Stomach (tissue), 9 donors: ENCODE results near the gene SEPTIN5. TPM values are rescaled to one million over a fixed set of nuclear protein-coding genes. Genes with fewer than 3 reads are reported as not detected.

Experiments
- DNase-seq, 2 donors: peaks; one replicate each; pipeline versions ENCODE4 v3.0.0 to v3.0.0-alpha.2; 2013 to 2019
- H3K27ac ChIP-seq, 5 donors: fragments of 200-600 bp in 4 of 5; sonication (generic) in 4 of 5; one replicate each; pipeline ENCODE4 v1.5.1; 2013 to 2019; ENCODE audit warnings: mild to moderate bottlenecking in 1 of 5, moderate library complexity in 1 of 5
- H3K27me3 ChIP-seq, 3 donors: fragments of 200-600 bp; sonication (generic); one replicate each; pipeline ENCODE4 v1.5.1; 2017 to 2019; ENCODE audit warnings: mixed run types in 1 of 3
- H3K36me3 ChIP-seq, 4 donors: fragments of 200-600 bp; sonication (generic); 1 replicate in 3 of 4; 2 replicates in 1 of 4; pipeline ENCODE4 v1.5.1; 2016 to 2019
- H3K4me1 ChIP-seq, 4 donors: fragments of 200-600 bp; sonication (generic); one replicate each; pipeline ENCODE4 v1.5.1; 2016 to 2019
- H3K4me3 ChIP-seq, 4 donors: fragments of 200-600 bp; sonication (generic) in 3 of 4; one replicate each; pipeline ENCODE4 v1.5.1; 2016 to 2019; ENCODE audit warnings: mild to moderate bottlenecking in 1 of 4
- H3K9me3 ChIP-seq, 4 donors: fragments of 200-600 bp; sonication (generic); one replicate each; pipeline ENCODE4 v1.5.1; 2016 to 2019
- EP300 ChIP-seq: sonication (generic); formaldehyde crosslinking; IDR thresholded peaks from one replicate; pipeline ENCODE4 v1.6.1; 2017; ENCODE audit warnings: antibody characterized with exemption
- POLR2A ChIP-seq, 4 donors: fragments of 450-650 bp; IDR thresholded peaks; one replicate each; pipeline ENCODE4 v1.6.1; 2016; ENCODE audit warnings: antibody characterized with exemption in 4 of 4, control low read depth in 2 of 4, mild to moderate bottlenecking in 1 of 4, moderate library complexity in 1 of 4
- POLR2AphosphoS5 ChIP-seq, 3 donors: sonication (generic); formaldehyde crosslinking; IDR thresholded peaks; one replicate each; pipeline ENCODE4 v1.6.1; 2016; ENCODE audit warnings: antibody characterized with exemption in 3 of 3
- WGBS, 5 donors: extraction: QIAGEN DNeasy Blood & Tissue Kit in 3 of 5; methylation state at CpG; one replicate each; pipeline versions ENCODE4 v1.1.5 to v1.1.7; 2013 to 2018; 5-methylcytosine and 5-hydroxymethylcytosine counted together
- intact Hi-C: fragments of 100-400 bp; cut with DNase I; formaldehyde crosslinking; loops from one replicate; pipeline ENCODE4 v1.15.1; 2023; ENCODE audit warnings: low total_unique reads
- polyA plus RNA-seq, 3 donors: library from polyadenylated mRNA; stranded (reverse); fragments of 200-250 nt; gene quantifications; one replicate each; pipeline ENCODE4 v1.2.3, GENCODE V29; 2013
- total RNA-seq, 5 donors: library from RNA; depleted of rRNA; stranded (reverse); fragments of >200 nt; gene quantifications; one replicate each; pipeline versions ENCODE4 v1.1.0 to v1.2.3, GENCODE V29; 2014 to 2016
- TF ChIP-seq, protein P1 (sequence below), 7 experiments: fragments of 450-650 bp in 4 of 7; fragments of 200-600 bp in 3 of 7; sonication (generic) in 3 of 7; IDR thresholded peaks; one replicate each; pipeline ENCODE4 v1.5.1; 2016 to 2019; ENCODE audit warnings: antibody characterized with exemption in 7 of 7, control low read depth in 2 of 7, mild to moderate bottlenecking in 1 of 7
- donor health status: healthy with polysubstance abuse.
- donor health status: Bipolar disorder and iron deficiency.
- donor health status: healthy.

SEPTIN5 gene
- total and polyA plus RNA-seq, 8 donors = 1.2 to 38.8 (median 12.5) TPM

DNA sequence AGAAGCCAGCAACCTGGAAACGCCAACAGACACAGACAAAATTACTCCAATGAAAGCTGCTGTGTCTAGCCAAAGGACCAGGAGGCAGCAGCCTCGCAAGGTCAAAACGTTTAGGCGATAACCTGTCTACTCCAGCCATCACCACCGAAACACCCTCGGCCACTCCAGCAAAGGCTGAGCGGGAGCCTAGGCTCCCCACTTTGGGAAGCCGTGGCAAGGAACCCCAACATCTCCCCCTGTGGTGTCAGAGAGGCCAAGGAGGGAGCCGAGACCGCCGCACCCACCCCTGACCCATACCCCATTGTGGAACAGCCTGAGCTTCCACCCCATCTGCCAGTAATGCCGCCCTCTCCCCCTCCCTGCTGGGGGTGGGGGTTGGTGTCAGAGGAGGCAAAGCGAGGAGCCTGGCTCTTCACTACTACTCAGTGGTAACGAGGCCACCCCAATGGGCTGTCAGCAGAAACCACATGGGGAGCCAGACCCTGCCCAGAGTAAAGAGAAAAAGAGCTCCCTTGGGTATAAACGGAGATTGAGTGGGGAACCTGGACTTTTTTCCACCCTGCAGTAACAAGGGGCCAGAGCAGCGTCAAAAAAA lies 33.9 kb upstream of the SEPTIN5 start:
- no peak for DNase-seq

DNA sequence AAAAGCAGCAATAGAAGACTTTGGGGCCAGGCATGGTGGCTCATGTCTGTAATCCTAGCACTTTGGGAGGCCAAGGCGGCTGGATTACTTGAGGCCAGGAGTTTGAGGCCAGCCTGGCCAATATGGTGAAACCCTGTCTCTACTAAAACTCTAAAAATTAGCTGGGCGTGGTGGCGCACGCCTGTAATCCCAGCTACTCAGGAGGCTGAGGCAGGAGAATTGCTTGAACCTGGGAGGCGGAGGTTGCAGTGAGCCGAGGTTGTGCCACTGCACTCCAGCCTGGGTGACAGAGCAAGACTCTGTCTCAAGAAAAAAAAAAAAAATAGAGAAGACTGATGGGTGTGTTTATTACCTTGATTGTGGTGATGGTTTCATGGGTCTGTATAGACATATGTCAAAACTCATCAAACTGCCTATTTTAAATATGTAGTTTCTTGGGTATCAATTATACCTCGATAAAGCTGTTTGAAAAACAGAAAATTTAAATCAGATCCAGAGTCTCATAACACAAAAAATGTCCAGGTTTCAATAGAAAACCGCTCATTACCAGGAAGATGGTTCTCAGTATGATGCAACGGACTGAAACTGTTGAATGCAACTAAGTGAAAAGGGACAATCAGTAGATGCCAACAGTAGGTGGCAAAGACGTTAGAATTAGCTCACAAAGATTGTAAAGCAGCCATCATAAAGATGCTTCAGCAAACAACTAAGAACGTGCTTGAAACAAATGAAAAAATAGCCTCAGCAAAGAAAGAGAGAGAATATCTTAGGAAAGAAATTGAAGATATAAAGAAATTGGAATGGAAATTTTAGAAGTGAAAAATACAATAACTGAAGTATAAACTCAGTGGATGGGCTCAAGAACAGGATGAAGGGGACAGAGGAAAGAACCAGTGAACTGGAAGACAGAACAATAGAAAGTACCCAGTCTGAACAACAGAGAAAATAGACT lies 33.1 kb upstream of the SEPTIN5 start:
- intact Hi-C loops = no loop called here
- DNase-seq = no peak
- no peak overlapping the region for H3K27ac ChIP-seq
- WGBS, 5 donors = 83 to 88% (median 86%) methylated on average over 10 to 11 of the region's 11 CpGs
- H3K9me3 ChIP-seq = no peaks in the 10 kb centered on the region
- H3K27me3 ChIP-seq = peaks cover 0 to 25% (median 6%) of the 10 kb centered on the region in 3 donors
- no peaks in the 10 kb centered on the region for H3K4me1 ChIP-seq
- no peaks in the 10 kb centered on the region for H3K36me3 ChIP-seq
- H3K4me3 ChIP-seq = no peak overlapping the region
- TF ChIP-seq POLR2AphosphoS5 (IDR thresholded peaks at IDR 0.05) (no peak), POLR2A (IDR thresholded peaks at IDR 0.05) (no peak), EP300 (no peak)
- TF ChIP-seq, protein P1, sequence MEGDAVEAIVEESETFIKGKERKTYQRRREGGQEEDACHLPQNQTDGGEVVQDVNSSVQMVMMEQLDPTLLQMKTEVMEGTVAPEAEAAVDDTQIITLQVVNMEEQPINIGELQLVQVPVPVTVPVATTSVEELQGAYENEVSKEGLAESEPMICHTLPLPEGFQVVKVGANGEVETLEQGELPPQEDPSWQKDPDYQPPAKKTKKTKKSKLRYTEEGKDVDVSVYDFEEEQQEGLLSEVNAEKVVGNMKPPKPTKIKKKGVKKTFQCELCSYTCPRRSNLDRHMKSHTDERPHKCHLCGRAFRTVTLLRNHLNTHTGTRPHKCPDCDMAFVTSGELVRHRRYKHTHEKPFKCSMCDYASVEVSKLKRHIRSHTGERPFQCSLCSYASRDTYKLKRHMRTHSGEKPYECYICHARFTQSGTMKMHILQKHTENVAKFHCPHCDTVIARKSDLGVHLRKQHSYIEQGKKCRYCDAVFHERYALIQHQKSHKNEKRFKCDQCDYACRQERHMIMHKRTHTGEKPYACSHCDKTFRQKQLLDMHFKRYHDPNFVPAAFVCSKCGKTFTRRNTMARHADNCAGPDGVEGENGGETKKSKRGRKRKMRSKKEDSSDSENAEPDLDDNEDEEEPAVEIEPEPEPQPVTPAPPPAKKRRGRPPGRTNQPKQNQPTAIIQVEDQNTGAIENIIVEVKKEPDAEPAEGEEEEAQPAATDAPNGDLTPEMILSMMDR (IDR thresholded peaks at IDR 0.05) = no peak

More for the DNA sequence above, 33.9 kb upstream of the SEPTIN5 start:
- no peak overlapping the region for H3K4me3 ChIP-seq
- H3K4me1 ChIP-seq = no peaks in the 10 kb centered on the region
- 75 to 90% (median 87%) methylated on average over 6 to 16 of the region's 16 CpGs for WGBS, 5 donors
- TF ChIP-seq, protein P1 (IDR thresholded peaks at IDR 0.05) = no peak
- no peak for TF ChIP-seq POLR2AphosphoS5 (IDR thresholded peaks at IDR 0.05)
- no peak for TF ChIP-seq POLR2A (IDR thresholded peaks at IDR 0.05)
- no peak for TF ChIP-seq EP300
- no peaks in the 10 kb centered on the region for H3K36me3 ChIP-seq
- H3K27ac ChIP-seq = no peak overlapping the region
- intact Hi-C loops = no loop called here
- H3K9me3 ChIP-seq = no peaks in the 10 kb centered on the region
- H3K27me3 ChIP-seq = peaks cover 0 to 27% (median 6%) of the 10 kb centered on the region in 3 donors

DNA sequence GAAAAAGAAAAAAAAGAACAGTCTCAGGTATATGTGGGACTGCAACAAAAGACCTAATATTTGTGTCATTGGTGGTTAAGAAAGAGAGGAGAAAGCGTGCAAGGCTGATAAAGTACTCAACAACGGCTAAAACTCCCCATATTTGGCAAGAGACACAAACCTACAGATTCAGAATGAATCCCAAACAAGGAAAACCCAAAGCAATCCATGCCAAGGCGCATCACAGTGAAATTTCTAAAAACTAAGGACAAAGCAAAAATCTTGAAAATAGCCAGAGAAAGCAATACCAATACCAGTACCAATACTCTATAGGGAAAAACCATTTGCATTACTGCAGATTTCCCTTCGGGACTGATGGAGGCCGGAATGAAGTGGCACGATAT lies 32.4 kb upstream of the SEPTIN5 start:
- Histone ChIP-seq H3K27me3 (peaks cover 0 to 21% (median 6%) of the 10 kb centered on the region in 3 donors), H3K27ac (no peak overlapping the region), H3K36me3 (no peaks in the 10 kb centered on the region), H3K9me3 (no peaks in the 10 kb centered on the region), H3K4me1 (no peaks in the 10 kb centered on the region), H3K4me3 (no peak overlapping the region)
- TF ChIP-seq POLR2A (IDR thresholded peaks at IDR 0.05) = no peak
- TF ChIP-seq EP300 = no peak
- no peak for TF ChIP-seq POLR2AphosphoS5 (IDR thresholded peaks at IDR 0.05)
- TF ChIP-seq, protein P1 (IDR thresholded peaks at IDR 0.05) = no peak
- intact Hi-C loops = no loop called here
- DNase-seq = no peak
- WGBS, 5 donors = 80 to 92% (median 82%) methylated on average over 6 of the region's 6 CpGs

DNA sequence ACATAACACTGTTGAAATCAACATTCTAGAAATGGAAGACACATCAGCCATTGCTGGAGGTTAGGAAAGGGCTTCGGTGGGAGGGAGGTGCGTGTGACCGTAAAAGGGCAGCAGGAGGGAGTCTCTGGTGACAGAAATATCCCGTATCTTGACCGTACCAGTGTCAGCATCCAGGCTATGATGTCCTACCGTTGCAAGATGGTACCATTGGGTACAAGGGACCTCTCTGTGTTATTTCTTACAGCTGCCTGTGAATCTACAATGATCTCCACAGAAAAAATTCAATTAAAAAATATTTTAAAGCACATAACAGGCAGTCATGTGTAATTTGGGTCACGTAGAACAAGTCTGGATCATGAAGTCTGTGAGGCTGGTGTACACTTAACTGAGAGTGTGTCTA lies 27.4 kb upstream of the SEPTIN5 start:
- H3K4me3 ChIP-seq = no peak overlapping the region
- TF ChIP-seq POLR2AphosphoS5 (IDR thresholded peaks at IDR 0.05) = no peak
- TF ChIP-seq, protein P1 (IDR thresholded peaks at IDR 0.05) = no peak
- TF ChIP-seq POLR2A (IDR thresholded peaks at IDR 0.05) = no peak
- intact Hi-C loops = no loop called here
- no peak overlapping the region for H3K27ac ChIP-seq
- H3K27me3 ChIP-seq = peaks cover 0 to 30% (median 5%) of the 10 kb centered on the region in 3 donors
- no peaks in the 10 kb centered on the region for H3K9me3 ChIP-seq
- 84 to 90% (median 88%) methylated on average over 7 of the region's 7 CpGs for WGBS, 5 donors
- no peak for DNase-seq
- H3K36me3 ChIP-seq = no peaks in the 10 kb centered on the region
- H3K4me1 ChIP-seq = peaks cover 0 to 11% (median 5%) of the 10 kb centered on the region in 4 donors
